H1 (cell line): ENCODE measurements around the gene SCAP. TPM values are rescaled to one million over a fixed set of nuclear protein-coding genes. Genes with fewer than 3 reads are reported as not detected.

ENCODE experiments used
- CTCF ChIA-PET: fragments of 300-600 bp; sonication (Branson Sonifier 250); formaldehyde crosslinking; loops from one replicate; lab custom pipeline; 2021; ENCODE audit not compliant: partially characterized antibody; lab: Charles Lee
- POLR2A ChIA-PET: fragments of 300-600 bp; sonication (Branson Sonifier 250); formaldehyde crosslinking; loops from one replicate; lab custom pipeline; 2021; ENCODE audit warnings: inconsistent platforms; ENCODE audit not compliant: partially characterized antibody; lab: Charles Lee
- DNase-seq, 2 experiments: peaks; one replicate each; pipeline versions ENCODE4 v3.0.0 to v3.0.0-alpha.2; 2010 to 2022; ENCODE audit warnings: low spot score in 2 of 2, low read depth in 1 of 2, mixed read lengths in 1 of 2
- FAIRE-seq: peaks from 2 replicates; lab custom pipeline; 2011; peaks lifted over from hg19 to GRCh38; lab: Jason Lieb, UNC
- H2AFZ ChIP-seq: 2 replicates; pipeline ENCODE4 v1.8.1; 2012; ENCODE audit warnings: low read length, inconsistent platforms
- H2AK5ac ChIP-seq: 2 replicates; pipeline ENCODE4 v1.6.1; 2013; ENCODE audit warnings: low read depth, low read length
- H2BK120ac ChIP-seq: replicated peaks from 2 replicates; pipeline ENCODE3; 2013; ENCODE audit warnings: low read depth, low read length, inconsistent platforms
- H2BK12ac ChIP-seq: 2 replicates; pipeline ENCODE4 v1.6.1; 2013; ENCODE audit warnings: low read depth, low read length
- H2BK15ac ChIP-seq: 2 replicates; pipeline ENCODE4 v1.6.1; 2013; ENCODE audit warnings: low read length
- H2BK20ac ChIP-seq: 2 replicates; pipeline ENCODE4 v1.6.1; 2013; ENCODE audit warnings: low read length
- H2BK5ac ChIP-seq: 2 replicates; pipeline ENCODE4 v1.6.1; 2013; ENCODE audit warnings: low read depth, low read length
- H3K14ac ChIP-seq: 2 replicates; pipeline ENCODE4 v1.6.1; 2013; ENCODE audit warnings: inconsistent platforms; ENCODE audit not compliant: insufficient read length
- H3K18ac ChIP-seq: 2 replicates; pipeline ENCODE4 v1.6.1; 2013; ENCODE audit warnings: low read length; ENCODE audit errors: extremely low read depth
- H3K23ac ChIP-seq: 2 replicates; pipeline ENCODE4 v1.6.1; 2013; ENCODE audit warnings: inconsistent platforms; ENCODE audit not compliant: insufficient read length
- H3K23me2 ChIP-seq: 2 replicates; pipeline ENCODE4 v1.6.1; 2013; ENCODE audit warnings: low read depth, low read length
- H3K27ac ChIP-seq: 2 replicates; pipeline ENCODE4 v1.6.1; 2011; ENCODE audit warnings: low read depth, low read length, inconsistent platforms
- H3K27me3 ChIP-seq, 4 experiments: replicated peaks in 1 of 4; 1 replicate in 1 of 4; 2 replicates in 3 of 4; pipeline versions ENCODE4 v1.6.1 to v1.8.1; 2011 to 2013; ENCODE audit warnings: low read length in 3 of 4, mild to moderate bottlenecking in 3 of 4, inconsistent platforms in 2 of 4, mixed read lengths in 2 of 4, moderate library complexity in 1 of 4; ENCODE audit not compliant: control insufficient read depth in 3 of 4, insufficient read depth in 3 of 4; ENCODE audit errors: extremely low read depth in 1 of 4
- H3K36me3 ChIP-seq, 4 experiments: 2 replicates each; pipeline versions ENCODE4 v1.6.1 to v1.8.1; 2011 to 2013; ENCODE audit warnings: mild to moderate bottlenecking in 4 of 4, low read length in 3 of 4, moderate library complexity in 2 of 4, control low read depth in 1 of 4, inconsistent platforms in 1 of 4; ENCODE audit not compliant: insufficient read depth in 4 of 4, control insufficient read depth in 2 of 4
- H3K4ac ChIP-seq: replicated peaks from 2 replicates; pipeline ENCODE3; 2013; ENCODE audit warnings: low read length, low read depth, mixed read lengths, inconsistent platforms; ENCODE audit not compliant: insufficient read length
- H3K4me1 ChIP-seq, 4 experiments: replicated peaks in 1 of 4; 1 replicate in 1 of 4; 2 replicates in 3 of 4; pipeline versions ENCODE4 v1.6.1 to v1.8.1; 2011 to 2013; ENCODE audit warnings: low read length in 3 of 4, inconsistent platforms in 2 of 4, mixed read lengths in 1 of 4; ENCODE audit not compliant: insufficient read depth in 4 of 4, control insufficient read depth in 3 of 4
- H3K4me2 ChIP-seq, 2 experiments: 2 replicates each; pipeline versions ENCODE4 v1.6.1 to v1.8.1; 2011 to 2013; ENCODE audit warnings: low read depth in 2 of 2, low read length in 2 of 2, control low read depth in 1 of 2, inconsistent platforms in 1 of 2, mild to moderate bottlenecking in 1 of 2; ENCODE audit not compliant: insufficient read depth in 1 of 2
- H3K4me3 ChIP-seq, 4 experiments: fragments of 200-600, 300-600 bp in 1 of 4; sonication (generic), shearing (Covaris generic), sonication (Bioruptor Twin) in 1 of 4; 2 replicates each; pipeline versions ENCODE4 v1.5.1 to v1.8.1; 2011 to 2016; ENCODE audit warnings: low read length in 4 of 4, low read depth in 3 of 4, control low read depth in 2 of 4, inconsistent platforms in 2 of 4, mild to moderate bottlenecking in 2 of 4, mixed read lengths in 1 of 4, moderate library complexity in 1 of 4; ENCODE audit not compliant: insufficient read depth in 2 of 4; ENCODE audit errors: extremely low read depth in 1 of 4
- H3K56ac ChIP-seq: replicated peaks from 2 replicates; pipeline ENCODE3; 2013; ENCODE audit warnings: low read depth, mild to moderate bottlenecking, mixed read lengths, low read length, inconsistent platforms; ENCODE audit not compliant: insufficient read length
- H3K79me1 ChIP-seq: 2 replicates; pipeline ENCODE4 v1.6.1; 2013; ENCODE audit warnings: low read depth, low read length, control low read depth
- H3K79me2 ChIP-seq, 2 experiments: 2 replicates each; pipeline versions ENCODE4 v1.6.1 to v1.8.1; 2012 to 2013; ENCODE audit warnings: low read length in 2 of 2, mild to moderate bottlenecking in 2 of 2, inconsistent platforms in 1 of 2; ENCODE audit not compliant: insufficient read depth in 2 of 2, control insufficient read depth in 1 of 2
- H3K9ac ChIP-seq, 4 experiments: replicated peaks in 1 of 4; 1 replicate in 1 of 4; 2 replicates in 3 of 4; pipeline versions ENCODE4 v1.6.1 to v1.8.1; 2011 to 2013; ENCODE audit warnings: low read depth in 3 of 4, low read length in 3 of 4, control low read depth in 2 of 4, mild to moderate bottlenecking in 2 of 4, moderate library complexity in 2 of 4, inconsistent platforms in 1 of 4; ENCODE audit errors: extremely low read depth in 1 of 4
- H3K9me3 ChIP-seq, 2 experiments: 2 replicates each; pipeline versions ENCODE4 v1.6.1 to v1.8.1; 2012 to 2013; ENCODE audit warnings: mild to moderate bottlenecking in 2 of 2, moderate library complexity in 2 of 2, control low read depth in 1 of 2, inconsistent platforms in 1 of 2, low read depth in 1 of 2, low read length in 1 of 2, mixed read lengths in 1 of 2; ENCODE audit not compliant: insufficient read depth in 2 of 2
- H4K20me1 ChIP-seq, 2 experiments: replicated peaks in 1 of 2; 2 replicates each; pipeline versions ENCODE3 to v1.8.1; 2011 to 2013; ENCODE audit warnings: inconsistent platforms in 2 of 2, low read length in 2 of 2, mild to moderate bottlenecking in 1 of 2; ENCODE audit not compliant: insufficient read depth in 2 of 2, control insufficient read depth in 1 of 2
- H4K5ac ChIP-seq: 2 replicates; pipeline ENCODE4 v1.6.1; 2013; ENCODE audit warnings: low read length, low read depth, mixed read lengths, inconsistent platforms; ENCODE audit not compliant: insufficient read length
- H4K8ac ChIP-seq: 2 replicates; pipeline ENCODE4 v1.8.0; 2013; ENCODE audit warnings: mild to moderate bottlenecking, moderate library complexity, low read length, inconsistent platforms; ENCODE audit not compliant: insufficient read depth; ENCODE audit errors: extremely low read depth
- H4K91ac ChIP-seq: replicated peaks from 2 replicates; pipeline ENCODE3; 2013; ENCODE audit warnings: low read length, mixed read lengths, inconsistent platforms; ENCODE audit not compliant: insufficient read length
- ATF3 ChIP-seq: IDR thresholded peaks from 2 replicates; pipeline ENCODE4 v1.6.1; 2011; ENCODE audit warnings: low read depth, mild to moderate bottlenecking, low read length; ENCODE audit not compliant: insufficient read depth
- CEBPB ChIP-seq: IDR thresholded peaks from 2 replicates; pipeline ENCODE4 v1.6.1; 2012; ENCODE audit warnings: low read depth, low read length
- FOSL1 ChIP-seq: IDR thresholded peaks from 2 replicates; pipeline ENCODE4 v1.6.1; 2011; ENCODE audit warnings: mild to moderate bottlenecking, low read depth, low read length, moderate library complexity; ENCODE audit not compliant: insufficient read depth
- GABPA ChIP-seq: IDR thresholded peaks from 2 replicates; pipeline ENCODE4 v1.6.1; 2011; ENCODE audit warnings: mild to moderate bottlenecking, low read length, moderate library complexity, borderline replicate concordance; ENCODE audit not compliant: insufficient read depth
- HDAC6 ChIP-seq: IDR thresholded peaks from one replicate; pipeline ENCODE4 v1.7.1; 2012; ENCODE audit warnings: low read depth, mild to moderate bottlenecking, inconsistent platforms, low read length, moderate library complexity
- PHF8 ChIP-seq: fragments of 200-600 bp; sonication (generic); conservative IDR thresholded peaks from 2 replicates; pipeline ENCODE4 v1.7.1; 2012; ENCODE audit warnings: low read depth, mild to moderate bottlenecking, inconsistent platforms, low read length, moderate library complexity
- TBP ChIP-seq: IDR thresholded peaks from 2 replicates; pipeline ENCODE4 v1.6.1; 2011; ENCODE audit warnings: low read depth, low read length, improper control_type of control experiment
- YY1 ChIP-seq: IDR thresholded peaks from 2 replicates; pipeline ENCODE4 v1.6.1; 2011; ENCODE audit warnings: low read depth, mild to moderate bottlenecking, low read length
- WGBS, 2 experiments: shearing (Covaris generic) in 1 of 2; methylation state at CpG; one replicate each; pipeline versions ENCODE4 v1.1.6 to v1.1.7; 2013 to 2015; ENCODE audit warnings: low lambda C conversion rate in 2 of 2, mixed read lengths in 2 of 2, inconsistent platforms in 1 of 2, low coverage in 1 of 2, missing lambda C conversion rate in 1 of 2; ENCODE audit not compliant: insufficient replicate concordance in 2 of 2, insufficient coverage in 1 of 2, insufficient read length in 1 of 2; ENCODE audit errors: extremely low coverage in 1 of 2, missing lambda C conversion rate in 1 of 2; 5-methylcytosine and 5-hydroxymethylcytosine counted together
- polyA plus RNA-seq, 7 experiments: library from polyadenylated mRNA; depleted of rRNA in 3 of 7; stranded (reverse) in 5 of 7; unstranded in 2 of 7; fragments of >200 nt in 5 of 7; fragments of 200-250 nt in 2 of 7; gene quantifications; 1 replicate in 5 of 7; 2 replicates in 1 of 7; 4 replicates in 1 of 7; pipeline versions ENCODE4 v1.2.1 to v1.2.3, GENCODE V29; 2011 to 2013; ENCODE audit warnings: missing spikeins in 2 of 7, mixed read lengths in 2 of 7
- total RNA-seq: library from RNA; stranded (reverse); fragmentation: NEBNext Ultra II Directional; extraction: Animal tissue kit (Norgen Biotek cat#: 25700); gene quantifications from 2 replicates; pipeline ENCODE4 v1.2.1, GENCODE V29; 2021

SCAP gene
- total and polyA plus RNA-seq, 2 of the 8 experiments (the other 6 are each of a cell fraction or from before 2014, with no cell fraction given) = 74.0 to 114 TPM

- Histone ChIP-seq H3K4me3 (no peak overlapping the region), H4K91ac (no peak overlapping the region), H3K27ac (no peak overlapping the region), H3K36me3 (peaks cover 9 to 27% (median 18%) of the 10 kb centered on the region in 4 experiments; a peak in 7 of 8 replicates), H4K20me1 (peaks cover 0 to 9% of the 10 kb centered on the region in 2 experiments), H2BK15ac (no peak overlapping the region), H3K56ac (no peak overlapping the region), H3K79me2 (no peaks in the 10 kb centered on the region), H3K27me3 (no peaks in the 10 kb centered on the region), H3K14ac (no peak overlapping the region), H2AFZ (no peak overlapping the region), H2BK5ac (no peak overlapping the region), H3K9me3 (no peaks in the 10 kb centered on the region), H2BK12ac (no peak overlapping the region), H3K18ac (no peak overlapping the region), H2AK5ac (no peak overlapping the region), H3K4ac (no peak overlapping the region), H3K4me2 (no peak overlapping the region), H2BK20ac (no peak overlapping the region), H3K79me1 (0 out of 2 replicates have a peak, but pooled peaks cover 2% of the 10 kb centered on the region), H4K5ac (no peak overlapping the region), H4K8ac (no peak overlapping the region), H3K4me1 (peaks cover 0 to 3% (median 0%) of the 10 kb centered on the region in 4 experiments; a peak in 1 of 7 replicates), H3K23me2 (no peaks in the 10 kb centered on the region), H3K23ac (no peak overlapping the region), H2BK120ac (no peak overlapping the region), H3K9ac (no peak overlapping the region)
- WGBS, 2 experiments = 91% methylated on average over 6 of the region's 6 CpGs; no CpG with 5 or more reads in 1 of the 2 experiments
- no peak for TF ChIP-seq ATF3
- no peak for TF ChIP-seq CEBPB
- TF ChIP-seq PHF8 = no peak
- no peak for TF ChIP-seq HDAC6
- TF ChIP-seq FOSL1 = no peak
- no peak for TF ChIP-seq GABPA
- no peak for TF ChIP-seq YY1
- TF ChIP-seq TBP = no peak
- no peak for FAIRE-seq
- POLR2A ChIA-PET = no interaction called here
- CTCF ChIA-PET = interaction anchor here (1.2 to 1.5 kb wide), 3 partner anchors 9 to 48 kb away, joined by 3 to 5 read pairs (median 4); partner anchors contain the start of gene SCAP
- DNase-seq = no peak
Measured at GRCh38 chr3:47427866-47428265, 47.9 kb downstream of the SCAP start.
